K562 (cell line): ENCODE measurements around the gene HPCAL1. TPM values are rescaled to one million over a fixed set of nuclear protein-coding genes. Genes with fewer than 3 reads are reported as not detected.

Experiments used
- TEAD1 ChIP-seq, 2 experiments: fragments of 450-650 bp in 1 of 2; sonication (generic) in 1 of 2; formaldehyde crosslinking; IDR thresholded peaks; 2 replicates each; pipeline versions ENCODE4 v1.4.0 to v1.8.0; 2020 to 2022; ENCODE audit warnings: mild to moderate bottlenecking in 2 of 2, missing genetic modification reagents in 1 of 2
- TOE1 ChIP-seq, 2 experiments: fragments of 450-650 bp in 1 of 2; sonication (generic) in 1 of 2; formaldehyde crosslinking in 1 of 2; IDR thresholded peaks; 2 replicates each; pipeline versions ENCODE4 v1.7.1 to v1.8.0; 2016 to 2022; ENCODE audit warnings: borderline replicate concordance in 2 of 2, mild to moderate bottlenecking in 2 of 2, antibody characterized with exemption in 1 of 2, inconsistent platforms in 1 of 2, low read depth in 1 of 2, missing genetic modification reagents in 1 of 2, moderate library complexity in 1 of 2
- ZNF232 ChIP-seq: sonication (generic); formaldehyde crosslinking; IDR thresholded peaks from 2 replicates; pipeline ENCODE4 v1.8.0; 2022; ENCODE audit warnings: mild to moderate bottlenecking, missing genetic modification reagents
- polyA plus RNA-seq, 8 experiments: library from polyadenylated mRNA; depleted of rRNA in 4 of 8; stranded (reverse) in 5 of 8; unstranded in 3 of 8; fragments of >200 nt; fragmentation: Nextera tagmentation in 2 of 8; fragmentation: Illumina TruSeq in 1 of 8; extraction: Ambion mirVana in 2 of 8; extraction: Trizol in 1 of 8; gene quantifications; 2 replicates each; pipeline versions ENCODE4 v1.2.1 to v1.2.3, GENCODE V29; 2011 to 2014; ENCODE audit warnings: inconsistent platforms in 1 of 8, missing spikeins in 1 of 8
- total RNA-seq, 7 experiments: library from RNA; depleted of rRNA in 6 of 7; stranded (reverse); fragments of >200 nt in 6 of 7; fragmentation: Illumina TruSeq in 2 of 7; extraction: Trizol in 2 of 7; gene quantifications; 2 replicates each; pipeline versions ENCODE4 v1.2.1 to v1.2.3, GENCODE V29; 2011 to 2021; ENCODE audit warnings: low replicate concordance in 1 of 7
- TF ChIP-seq, protein P1 (sequence below): fragments of 250-450 bp; sonication (Bioruptor Pico); IDR thresholded peaks from 2 replicates; pipeline ENCODE4 v1.4.0; 2020
- TF ChIP-seq, protein P2 (sequence below): sonication (generic); formaldehyde crosslinking; IDR thresholded peaks from 2 replicates; pipeline ENCODE4 v1.8.0; 2022; ENCODE audit warnings: missing genetic modification reagents, mild to moderate bottlenecking, moderate library complexity, borderline replicate concordance
- TF ChIP-seq, protein P3 (sequence below), 2 experiments: fragments of 450-650 bp; conservative IDR thresholded peaks; 2 replicates each; pipeline ENCODE4 v1.6.1; 2017; ENCODE audit warnings: mild to moderate bottlenecking in 2 of 2, moderate library complexity in 2 of 2

The HPCAL1 gene
- total and polyA plus RNA-seq, 9 of the 15 experiments (the other 6 are each of a cell fraction or from before 2014, with no cell fraction given): 2.7 to 65.5 (median 23.9) TPM

DNA sequence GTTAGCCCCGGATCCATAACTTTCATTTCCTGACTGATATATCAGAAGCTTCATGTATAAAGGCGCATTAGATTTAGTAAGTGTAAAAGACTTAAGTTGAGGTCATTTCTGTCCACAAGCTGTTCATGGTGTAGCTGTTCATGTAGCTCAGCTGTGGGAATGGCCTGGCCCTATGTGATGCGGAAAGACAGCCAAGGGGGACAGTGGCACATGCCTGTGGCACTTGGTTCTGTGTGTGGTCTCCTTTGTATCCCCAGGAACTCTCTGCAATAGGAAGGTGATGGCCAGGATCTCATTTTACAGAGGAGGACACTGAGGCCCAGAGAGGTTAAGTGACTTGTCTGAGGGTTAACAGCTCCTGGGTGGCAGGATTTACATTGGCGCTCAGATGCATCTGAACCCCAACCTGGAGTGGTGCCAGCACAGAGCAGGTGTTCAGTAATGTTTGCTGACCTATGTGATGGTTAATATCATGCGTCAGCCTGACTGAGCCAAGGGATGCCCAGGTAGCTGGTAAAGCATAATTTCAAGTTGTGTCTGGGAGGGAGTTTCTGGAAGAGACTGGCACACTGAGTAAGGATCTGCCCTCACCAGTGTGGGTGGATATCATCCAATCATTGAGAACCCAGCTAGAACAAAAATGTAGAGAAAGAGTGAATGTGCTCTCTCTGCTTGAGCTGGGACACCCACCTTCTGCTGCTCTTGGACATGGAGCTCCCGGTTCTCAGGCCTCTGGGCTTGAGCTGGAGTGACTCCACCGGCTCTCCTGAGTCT, 25.4 kb downstream of the HPCAL1 start (continued):
- TF ChIP-seq, protein P1, sequence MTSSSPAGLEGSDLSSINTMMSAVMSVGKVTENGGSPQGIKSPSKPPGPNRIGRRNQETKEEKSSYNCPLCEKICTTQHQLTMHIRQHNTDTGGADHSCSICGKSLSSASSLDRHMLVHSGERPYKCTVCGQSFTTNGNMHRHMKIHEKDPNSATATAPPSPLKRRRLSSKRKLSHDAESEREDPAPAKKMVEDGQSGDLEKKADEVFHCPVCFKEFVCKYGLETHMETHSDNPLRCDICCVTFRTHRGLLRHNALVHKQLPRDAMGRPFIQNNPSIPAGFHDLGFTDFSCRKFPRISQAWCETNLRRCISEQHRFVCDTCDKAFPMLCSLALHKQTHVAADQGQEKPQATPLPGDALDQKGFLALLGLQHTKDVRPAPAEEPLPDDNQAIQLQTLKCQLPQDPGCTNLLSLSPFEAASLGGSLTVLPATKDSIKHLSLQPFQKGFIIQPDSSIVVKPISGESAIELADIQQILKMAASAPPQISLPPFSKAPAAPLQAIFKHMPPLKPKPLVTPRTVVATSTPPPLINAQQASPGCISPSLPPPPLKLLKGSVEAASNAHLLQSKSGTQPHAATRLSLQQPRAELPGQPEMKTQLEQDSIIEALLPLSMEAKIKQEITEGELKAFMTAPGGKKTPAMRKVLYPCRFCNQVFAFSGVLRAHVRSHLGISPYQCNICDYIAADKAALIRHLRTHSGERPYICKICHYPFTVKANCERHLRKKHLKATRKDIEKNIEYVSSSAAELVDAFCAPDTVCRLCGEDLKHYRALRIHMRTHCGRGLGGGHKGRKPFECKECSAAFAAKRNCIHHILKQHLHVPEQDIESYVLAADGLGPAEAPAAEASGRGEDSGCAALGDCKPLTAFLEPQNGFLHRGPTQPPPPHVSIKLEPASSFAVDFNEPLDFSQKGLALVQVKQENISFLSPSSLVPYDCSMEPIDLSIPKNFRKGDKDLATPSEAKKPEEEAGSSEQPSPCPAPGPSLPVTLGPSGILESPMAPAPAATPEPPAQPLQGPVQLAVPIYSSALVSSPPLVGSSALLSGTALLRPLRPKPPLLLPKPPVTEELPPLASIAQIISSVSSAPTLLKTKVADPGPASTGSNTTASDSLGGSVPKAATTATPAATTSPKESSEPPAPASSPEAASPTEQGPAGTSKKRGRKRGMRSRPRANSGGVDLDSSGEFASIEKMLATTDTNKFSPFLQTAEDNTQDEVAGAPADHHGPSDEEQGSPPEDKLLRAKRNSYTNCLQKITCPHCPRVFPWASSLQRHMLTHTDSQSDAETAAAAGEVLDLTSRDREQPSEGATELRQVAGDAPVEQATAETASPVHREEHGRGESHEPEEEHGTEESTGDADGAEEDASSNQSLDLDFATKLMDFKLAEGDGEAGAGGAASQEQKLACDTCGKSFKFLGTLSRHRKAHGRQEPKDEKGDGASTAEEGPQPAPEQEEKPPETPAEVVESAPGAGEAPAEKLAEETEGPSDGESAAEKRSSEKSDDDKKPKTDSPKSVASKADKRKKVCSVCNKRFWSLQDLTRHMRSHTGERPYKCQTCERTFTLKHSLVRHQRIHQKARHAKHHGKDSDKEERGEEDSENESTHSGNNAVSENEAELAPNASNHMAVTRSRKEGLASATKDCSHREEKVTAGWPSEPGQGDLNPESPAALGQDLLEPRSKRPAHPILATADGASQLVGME: no peak
- TF ChIP-seq TOE1 (IDR thresholded peaks at IDR 0.05; ENCODE audit: borderline replicate concordance) (no peak), TOE1 (CRISPR knock-in tag; IDR thresholded peaks at IDR 0.05; ENCODE audit: borderline replicate concordance, low read depth) (no peak), TEAD1 (CRISPR knock-in tag; IDR thresholded peaks at IDR 0.05) (no peak), ZNF232 (CRISPR knock-in tag) (no peak)
- TF ChIP-seq, protein P2, sequence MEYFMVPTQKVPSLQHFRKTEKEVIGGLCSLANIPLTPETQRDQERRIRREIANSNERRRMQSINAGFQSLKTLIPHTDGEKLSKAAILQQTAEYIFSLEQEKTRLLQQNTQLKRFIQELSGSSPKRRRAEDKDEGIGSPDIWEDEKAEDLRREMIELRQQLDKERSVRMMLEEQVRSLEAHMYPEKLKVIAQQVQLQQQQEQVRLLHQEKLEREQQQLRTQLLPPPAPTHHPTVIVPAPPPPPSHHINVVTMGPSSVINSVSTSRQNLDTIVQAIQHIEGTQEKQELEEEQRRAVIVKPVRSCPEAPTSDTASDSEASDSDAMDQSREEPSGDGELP (CRISPR knock-in tag): no peak
- TF ChIP-seq, protein P3, sequence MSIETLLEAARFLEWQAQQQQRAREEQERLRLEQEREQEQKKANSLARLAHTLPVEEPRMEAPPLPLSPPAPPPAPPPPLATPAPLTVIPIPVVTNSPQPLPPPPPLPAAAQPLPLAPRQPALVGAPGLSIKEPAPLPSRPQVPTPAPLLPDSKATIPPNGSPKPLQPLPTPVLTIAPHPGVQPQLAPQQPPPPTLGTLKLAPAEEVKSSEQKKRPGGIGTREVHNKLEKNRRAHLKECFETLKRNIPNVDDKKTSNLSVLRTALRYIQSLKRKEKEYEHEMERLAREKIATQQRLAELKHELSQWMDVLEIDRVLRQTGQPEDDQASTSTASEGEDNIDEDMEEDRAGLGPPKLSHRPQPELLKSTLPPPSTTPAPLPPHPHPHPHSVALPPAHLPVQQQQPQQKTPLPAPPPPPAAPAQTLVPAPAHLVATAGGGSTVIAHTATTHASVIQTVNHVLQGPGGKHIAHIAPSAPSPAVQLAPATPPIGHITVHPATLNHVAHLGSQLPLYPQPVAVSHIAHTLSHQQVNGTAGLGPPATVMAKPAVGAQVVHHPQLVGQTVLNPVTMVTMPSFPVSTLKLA (conservative IDR thresholded peaks at IDR 0.05): no peak
